Stomach (tissue), 9 donors: ENCODE data around the gene SRY. TPM values are rescaled to one million over a fixed set of nuclear protein-coding genes. Genes with fewer than 3 reads are reported as not detected.
A peak's percentile ranks its signal among the peaks of the same experiment; 100 is the strongest.

Experiments
- DNase-seq, 2 donors: peaks; one replicate each; pipeline versions ENCODE4 v3.0.0 to v3.0.0-alpha.2; 2013 to 2019
- H3K27ac ChIP-seq, 5 donors: fragments of 200-600 bp in 4 of 5; sonication (generic) in 4 of 5; one replicate each; pipeline ENCODE4 v1.5.1; 2013 to 2019; ENCODE audit warnings: mild to moderate bottlenecking in 1 of 5, moderate library complexity in 1 of 5
- H3K27me3 ChIP-seq, 3 donors: fragments of 200-600 bp; sonication (generic); one replicate each; pipeline ENCODE4 v1.5.1; 2017 to 2019; ENCODE audit warnings: mixed run types in 1 of 3
- H3K36me3 ChIP-seq, 4 donors: fragments of 200-600 bp; sonication (generic); 1 replicate in 3 of 4; 2 replicates in 1 of 4; pipeline ENCODE4 v1.5.1; 2016 to 2019
- H3K4me1 ChIP-seq, 4 donors: fragments of 200-600 bp; sonication (generic); one replicate each; pipeline ENCODE4 v1.5.1; 2016 to 2019
- H3K4me3 ChIP-seq, 4 donors: fragments of 200-600 bp; sonication (generic) in 3 of 4; one replicate each; pipeline ENCODE4 v1.5.1; 2016 to 2019; ENCODE audit warnings: mild to moderate bottlenecking in 1 of 4
- H3K9me3 ChIP-seq, 4 donors: fragments of 200-600 bp; sonication (generic); one replicate each; pipeline ENCODE4 v1.5.1; 2016 to 2019
- CTCF ChIP-seq, 7 experiments: fragments of 450-650 bp in 4 of 7; fragments of 200-600 bp in 3 of 7; sonication (generic) in 3 of 7; IDR thresholded peaks; one replicate each; pipeline ENCODE4 v1.5.1; 2016 to 2019; ENCODE audit warnings: antibody characterized with exemption in 7 of 7, control low read depth in 2 of 7, mild to moderate bottlenecking in 1 of 7
- EP300 ChIP-seq: sonication (generic); formaldehyde crosslinking; IDR thresholded peaks from one replicate; pipeline ENCODE4 v1.6.1; 2017; ENCODE audit warnings: antibody characterized with exemption
- POLR2A ChIP-seq, 4 donors: fragments of 450-650 bp; IDR thresholded peaks; one replicate each; pipeline ENCODE4 v1.6.1; 2016; ENCODE audit warnings: antibody characterized with exemption in 4 of 4, control low read depth in 2 of 4, mild to moderate bottlenecking in 1 of 4, moderate library complexity in 1 of 4
- POLR2AphosphoS5 ChIP-seq, 3 donors: sonication (generic); formaldehyde crosslinking; IDR thresholded peaks; one replicate each; pipeline ENCODE4 v1.6.1; 2016; ENCODE audit warnings: antibody characterized with exemption in 3 of 3
- WGBS, 5 donors: extraction: QIAGEN DNeasy Blood & Tissue Kit in 3 of 5; methylation state at CpG; one replicate each; pipeline versions ENCODE4 v1.1.5 to v1.1.7; 2013 to 2018; 5-methylcytosine and 5-hydroxymethylcytosine counted together
- intact Hi-C: fragments of 100-400 bp; cut with DNase I; formaldehyde crosslinking; loops from one replicate; pipeline ENCODE4 v1.15.1; 2023; ENCODE audit warnings: low total_unique reads
- polyA plus RNA-seq, 3 donors: library from polyadenylated mRNA; stranded (reverse); fragments of 200-250 nt; gene quantifications; one replicate each; pipeline ENCODE4 v1.2.3, GENCODE V29; 2013
- small RNA-seq, 4 donors: library from RNA; depleted of rRNA; stranded (forward); fragments of <200 nt; gene quantifications; one replicate each; pipeline ENCODE3, GENCODE V24; 2016
- total RNA-seq, 5 donors: library from RNA; depleted of rRNA; stranded (reverse); fragments of >200 nt; gene quantifications; one replicate each; pipeline versions ENCODE4 v1.1.0 to v1.2.3, GENCODE V29; 2014 to 2016
- donor health status: healthy with polysubstance abuse.
- donor health status: Bipolar disorder and iron deficiency.
- donor health status: healthy.

The SRY gene
- total and polyA plus RNA-seq, 8 donors: 0.90 TPM; not detected in 7

GRCh38 chrY:2789756-2790155 is 2.3 kb upstream of the SRY start:
- H3K27ac ChIP-seq: no peak overlapping the region
- no peaks in the 10 kb centered on the region for H3K9me3 ChIP-seq
- H3K36me3 ChIP-seq: no peaks in the 10 kb centered on the region

GRCh38 chrY:2786876-2787512 is 488 bp downstream of the SRY start:
- no peaks in the 10 kb centered on the region for H3K4me1 ChIP-seq
- TF ChIP-seq CTCF (IDR thresholded peaks at IDR 0.05) (no peak), POLR2AphosphoS5 (IDR thresholded peaks at IDR 0.05) (no peak), POLR2A (IDR thresholded peaks at IDR 0.05) (no peak), EP300 (no peak)
- H3K9me3 ChIP-seq: no peaks in the 10 kb centered on the region
- H3K27ac ChIP-seq: no peak overlapping the region
- H3K27me3 ChIP-seq: peaks cover 0 to 19% (median 0%) of the 10 kb centered on the region in 3 donors
- intact Hi-C loops: no loop called here
- H3K4me3 ChIP-seq: peak overlapping the region in 1 of 4 donors; percentile 25
- whole genome bisulfite sequencing, 5 donors: 12 to 43% (median 41%) methylated on average over 24 to 28 of the region's 28 CpGs; no CpG with 5 or more reads in 2 of the 5 donors
- DNase-seq: no peak
- no peaks in the 10 kb centered on the region for H3K36me3 ChIP-seq

More at GRCh38 chrY:2789756-2790155, 2.3 kb upstream of the SRY start:
- intact Hi-C loops: no loop called here
- TF ChIP-seq POLR2A (IDR thresholded peaks at IDR 0.05) (no peak), CTCF (IDR thresholded peaks at IDR 0.05) (no peak), EP300 (no peak), POLR2AphosphoS5 (IDR thresholded peaks at IDR 0.05) (no peak)
- WGBS, 5 donors: 75 to 92% (median 91%) methylated on average over 20 to 33 of the region's 33 CpGs; no CpG with 5 or more reads in 2 of the 5 donors
- no peaks in the 10 kb centered on the region for H3K4me1 ChIP-seq
- no peak overlapping the region for H3K4me3 ChIP-seq
- H3K27me3 ChIP-seq: peaks cover 0 to 19% (median 0%) of the 10 kb centered on the region in 3 donors
- no peak for DNase-seq

Small RNA genes lying within 50 kb of the gene (small RNA-seq; reads per million reads assigned to genes)
- 0 reads per million in 4 donors for gene RNU6-1334P
- gene TOMM22P2: 0 reads per million in 4 donors

Other genes with a start within 250 kb of the SRY start
- gene RPS4Y1, start 53.9 kb upstream of the SRY start, total RNA-seq: 100 to 1,000 TPM in 2 of 5 donors, 10 to 100 TPM in 1, under 1 TPM in 1, not detected in 1; 0.58 to 256 (median 94.8) TPM
- 100 to 1,000 TPM in 2 of 3 donors, 1 to 10 TPM in 1; 3.4 to 555 (median 400) TPM for gene RPS4Y1, start 53.9 kb upstream of the SRY start, polyA plus RNA-seq
- 10 to 100 TPM in 1 of 5 donors, 1 to 10 TPM in 2, not detected in 2; 3.7 to 14.8 (median 4.0) TPM for gene ZFY, start 147.7 kb upstream of the SRY start, total RNA-seq
- gene ZFY, start 147.7 kb upstream of the SRY start, polyA plus RNA-seq: 1 to 10 TPM in 2 of 3 donors, not detected in 1; 2.9 to 4.1 TPM